A549 (cell line): Measurements from ENCODE around the gene AOAH. TPM values are rescaled to one million over a fixed set of nuclear protein-coding genes. Genes with fewer than 3 reads are reported as not detected.

Experiments used
- ATAC-seq, 2 experiments: fragments of 200-7000 bp in 1 of 2; fragments of >200 bp in 1 of 2; cut with Nextera tagmentation in 1 of 2; cut with Tn5 transposase in 1 of 2; 3 replicates each; pipeline versions ENCODE4 v1.8.0 to v1.9.1; 2018 to 2020; ENCODE audit warnings: mild to moderate bottlenecking in 1 of 2, moderate library complexity in 1 of 2
- CTCF ChIA-PET: fragments of 300-600 bp; sonication (Branson Sonifier 250); formaldehyde crosslinking; extraction: SDS; loops from one replicate; lab custom pipeline; 2021; ENCODE audit warnings: antibody characterized with exemption, inconsistent platforms; lab: Yijun Ruan, JAX
- POLR2A ChIA-PET: fragments of 350-600 bp; formaldehyde crosslinking; extraction: SDS; loops from one replicate; lab custom pipeline; 2021; ENCODE audit warnings: antibody characterized with exemption, inconsistent platforms; lab: Yijun Ruan, JAX
- DNase-seq, 2 experiments: peaks; one replicate each; pipeline versions ENCODE4 v3.0.0 to v3.0.0-alpha.2; 2011 to 2016; ENCODE audit warnings: low read depth in 1 of 2, low spot score in 1 of 2
- FAIRE-seq: peaks from 2 replicates; lab custom pipeline; 2011; peaks lifted over from hg19 to GRCh38; lab: Jason Lieb, UNC
- H3K27ac ChIP-seq, 2 experiments: fragments of >200 bp; sonication (Bioruptor Twin); formaldehyde crosslinking; 3 replicates each; pipeline ENCODE4 v1.5.1; 2016 to 2017
- H3K4me1 ChIP-seq: fragments of >200 bp; sonication (Bioruptor Twin); formaldehyde crosslinking; 3 replicates; pipeline ENCODE4 v1.6.1; 2016
- H3K4me2 ChIP-seq: fragments of >200 bp; sonication (Bioruptor Twin); formaldehyde crosslinking; 3 replicates; pipeline ENCODE4 v1.6.1; 2016
- H3K4me3 ChIP-seq: fragments of >200 bp; sonication (Bioruptor Twin); formaldehyde crosslinking; 3 replicates; pipeline ENCODE4 v1.5.1; 2016
- H3K9me3 ChIP-seq: fragments of >200 bp; sonication (Bioruptor Twin); formaldehyde crosslinking; 3 replicates; pipeline ENCODE4 v1.6.1; 2016
- CBX2 ChIP-seq: fragments of 200-600 bp; sonication (generic); IDR thresholded peaks from 2 replicates; pipeline ENCODE4 v1.6.1; 2016; ENCODE audit warnings: low read depth, mild to moderate bottlenecking, borderline replicate concordance
- EHMT2 ChIP-seq: fragments of 200-600 bp; sonication (generic); IDR thresholded peaks from 2 replicates; pipeline ENCODE4 v1.6.1; 2016; ENCODE audit warnings: antibody characterized with exemption, low read depth, mild to moderate bottlenecking, moderate library complexity
- ELK1 ChIP-seq: fragments of 150-350 bp; IDR thresholded peaks from 2 replicates; pipeline ENCODE4 v1.6.1; 2014; ENCODE audit warnings: low read depth, mild to moderate bottlenecking, low read length
- EP300 ChIP-seq, 2 experiments: fragments of >200 bp; sonication (Bioruptor Twin); formaldehyde crosslinking; IDR thresholded peaks; 2 replicates in 1 of 2; 3 replicates in 1 of 2; pipeline ENCODE4 v1.6.1; 2016 to 2017
- ESRRA ChIP-seq: fragments of 150-350 bp; IDR thresholded peaks from 2 replicates; pipeline ENCODE4 v1.6.1; 2014; ENCODE audit warnings: mild to moderate bottlenecking, low read length, borderline replicate concordance
- HMGXB4 ChIP-seq: fragments of 250-450 bp; sonication (Bioruptor Pico); IDR thresholded peaks from 2 replicates; pipeline ENCODE4 v1.5.0; 2021; ENCODE audit warnings: mild to moderate bottlenecking, moderate library complexity, borderline replicate concordance
- HOXA7 ChIP-seq: fragments of 250-450 bp; sonication (Bioruptor Pico); IDR thresholded peaks from 2 replicates; pipeline ENCODE4 v1.5.0; 2020; ENCODE audit warnings: mild to moderate bottlenecking, moderate library complexity
- HOXB13 ChIP-seq: fragments of 250-450 bp; sonication (Bioruptor Pico); IDR thresholded peaks from 2 replicates; pipeline ENCODE4 v1.5.0; 2020; ENCODE audit warnings: low read depth, mild to moderate bottlenecking, moderate library complexity
- HOXB5 ChIP-seq: fragments of 250-450 bp; sonication (Bioruptor Pico); IDR thresholded peaks from 2 replicates; pipeline ENCODE4 v1.5.0; 2020; ENCODE audit warnings: mild to moderate bottlenecking, moderate library complexity
- JUN ChIP-seq, 2 experiments: fragments of >200 bp; sonication (Bioruptor Twin); formaldehyde crosslinking; IDR thresholded peaks; 2 replicates in 1 of 2; 3 replicates in 1 of 2; pipeline ENCODE4 v1.6.1; 2016 to 2017
- JUNB ChIP-seq: fragments of >200 bp; sonication (Bioruptor Twin); formaldehyde crosslinking; IDR thresholded peaks from 2 replicates; pipeline ENCODE4 v1.6.1; 2016
- KDM1A ChIP-seq: fragments of 200-600 bp; sonication (generic); IDR thresholded peaks from 2 replicates; pipeline ENCODE4 v1.6.1; 2016; ENCODE audit warnings: low read depth, mild to moderate bottlenecking
- MYC ChIP-seq: IDR thresholded peaks from 2 replicates; pipeline ENCODE4 v1.6.1; 2012; ENCODE audit warnings: mild to moderate bottlenecking, inconsistent platforms, low read length, improper control_type of control experiment, borderline replicate concordance
- NPAS2 ChIP-seq: fragments of 250-450 bp; sonication (Bioruptor Pico); IDR thresholded peaks from 2 replicates; pipeline ENCODE4 v1.8.0; 2022; ENCODE audit warnings: mild to moderate bottlenecking, moderate library complexity, borderline replicate concordance
- PHF8 ChIP-seq: fragments of 200-600 bp; sonication (generic); IDR thresholded peaks from 2 replicates; pipeline ENCODE4 v1.6.1; 2016; ENCODE audit warnings: low read depth, mild to moderate bottlenecking, antibody characterized with exemption, moderate library complexity, borderline replicate concordance
- POLR2AphosphoS2 ChIP-seq: conservative IDR thresholded peaks from 2 replicates; pipeline ENCODE4 v1.6.1; 2012; ENCODE audit warnings: low read length, improper control_type of control experiment, inconsistent platforms
- SMC3 ChIP-seq: fragments of >200 bp; sonication (Bioruptor Twin); formaldehyde crosslinking; IDR thresholded peaks from 3 replicates; pipeline ENCODE4 v1.6.1; 2018; ENCODE audit warnings: inconsistent platforms
- SREBF2 ChIP-seq: fragments of 450-650 bp; IDR thresholded peaks from 2 replicates; pipeline ENCODE4 v1.6.1; 2014; ENCODE audit warnings: mild to moderate bottlenecking, moderate library complexity
- TFCP2L1 ChIP-seq: fragments of 250-450 bp; sonication (Bioruptor Pico); IDR thresholded peaks from 2 replicates; pipeline ENCODE4 v1.5.0; 2021; ENCODE audit warnings: mild to moderate bottlenecking
- ZFP36 ChIP-seq: fragments of 450-650 bp; IDR thresholded peaks from 2 replicates; pipeline ENCODE4 v1.6.1; 2014; ENCODE audit warnings: borderline replicate concordance; ENCODE audit not compliant: partially characterized antibody
- WGBS: methylation state at CpG from one replicate; pipeline ENCODE4 v1.1.6; 2017; ENCODE audit errors: missing lambda C conversion rate; 5-methylcytosine and 5-hydroxymethylcytosine counted together
- polyA plus RNA-seq, 4 experiments: library from polyadenylated mRNA; depleted of rRNA in 3 of 4; stranded (reverse); fragments of >200 nt; fragmentation: RNase III in 1 of 4; extraction: RNeasy Plus Mini Kit Qiagen cat#74134 plus additional on column Dnase treatment in 1 of 4; gene quantifications; 2 replicates in 3 of 4; 3 replicates in 1 of 4; pipeline ENCODE4 v1.2.3, GENCODE V29; 2011 to 2017
- TF ChIP-seq, protein P1 (sequence below): fragments of 200-600 bp; sonication (generic); IDR thresholded peaks from 2 replicates; pipeline ENCODE4 v1.6.1; 2016; ENCODE audit warnings: antibody characterized with exemption, mild to moderate bottlenecking, moderate library complexity
- TF ChIP-seq, protein P2 (sequence below): IDR thresholded peaks from 2 replicates; pipeline ENCODE4 v1.6.1; 2012; ENCODE audit warnings: low read depth, borderline replicate concordance
- TF ChIP-seq, protein P3 (sequence below): IDR thresholded peaks from 2 replicates; pipeline ENCODE4 v1.6.1; 2012
- TF ChIP-seq, protein P4 (sequence below): fragments of 450-650 bp; IDR thresholded peaks from 2 replicates; pipeline ENCODE4 v1.6.1; 2014; ENCODE audit warnings: antibody characterized with exemption

The AOAH gene
- polyA plus RNA-seq, 2 of the 4 experiments (the other 2 are of a cell fraction) = 0.09 TPM; not detected in 1

- TF ChIP-seq CBX2 (no peak), TFCP2L1 (CRISPR knock-in tag) (no peak), HOXA7 (no peak), JUN (IDR thresholded peaks at IDR 0.05) (no peak), EP300 (IDR thresholded peaks at IDR 0.05) (no peak)
- ATAC-seq (no peak), FAIRE-seq (no peak), DNase-seq (no peak)
- POLR2A ChIA-PET = no interaction called here
- H3K4me2 ChIP-seq = no peak overlapping the region
- no peaks in the 10 kb centered on the region for H3K9me3 ChIP-seq
- H3K27ac ChIP-seq = peak overlapping the region in 1 of 2 experiments; percentile 66; a peak in 2 of 6 replicates
- H3K4me3 ChIP-seq = no peak overlapping the region
- CTCF ChIA-PET = interaction anchor here (1.4 kb wide), 1 partner anchor 275 kb away, joined by 3 read pairs; no protein-coding TSS in a partner anchor
- WGBS = 68% methylated on average over 2 of the region's 2 CpGs
- H3K4me1 ChIP-seq = 0 out of 3 replicates have a peak, but pooled peaks cover 8% of the 10 kb centered on the region
Measured at GRCh38 chr7:36762394-36762793, 38.1 kb upstream of the AOAH start.

GRCh38 chr7:36761835-36762234 is 37.5 kb upstream of the AOAH start:
- H3K9me3 ChIP-seq = no peaks in the 10 kb centered on the region
- no peak overlapping the region for H3K4me2 ChIP-seq
- H3K4me1 ChIP-seq = 0 out of 3 replicates have a peak, but pooled peaks cover 8% of the 10 kb centered on the region
- H3K4me3 ChIP-seq = no peak overlapping the region
- FAIRE-seq (no peak), ATAC-seq (no peak), DNase-seq (no peak)
- ChIA-PET CTCF (no interaction called here), POLR2A (no interaction called here)
- 72% methylated on average over 2 of the region's 2 CpGs for WGBS
- H3K27ac ChIP-seq = 0 out of 6 replicates have a peak overlapping the region, but pooled peaks of 1 of the 2 experiments have one; percentile 25
- TF ChIP-seq TFCP2L1 (CRISPR knock-in tag) (no peak), HOXB5 (CRISPR knock-in tag) (no peak), SREBF2 (no peak), SMC3 (no peak), EHMT2 (no peak), NPAS2 (CRISPR knock-in tag) (no peak), ESRRA (no peak)
- TF ChIP-seq, protein P1, sequence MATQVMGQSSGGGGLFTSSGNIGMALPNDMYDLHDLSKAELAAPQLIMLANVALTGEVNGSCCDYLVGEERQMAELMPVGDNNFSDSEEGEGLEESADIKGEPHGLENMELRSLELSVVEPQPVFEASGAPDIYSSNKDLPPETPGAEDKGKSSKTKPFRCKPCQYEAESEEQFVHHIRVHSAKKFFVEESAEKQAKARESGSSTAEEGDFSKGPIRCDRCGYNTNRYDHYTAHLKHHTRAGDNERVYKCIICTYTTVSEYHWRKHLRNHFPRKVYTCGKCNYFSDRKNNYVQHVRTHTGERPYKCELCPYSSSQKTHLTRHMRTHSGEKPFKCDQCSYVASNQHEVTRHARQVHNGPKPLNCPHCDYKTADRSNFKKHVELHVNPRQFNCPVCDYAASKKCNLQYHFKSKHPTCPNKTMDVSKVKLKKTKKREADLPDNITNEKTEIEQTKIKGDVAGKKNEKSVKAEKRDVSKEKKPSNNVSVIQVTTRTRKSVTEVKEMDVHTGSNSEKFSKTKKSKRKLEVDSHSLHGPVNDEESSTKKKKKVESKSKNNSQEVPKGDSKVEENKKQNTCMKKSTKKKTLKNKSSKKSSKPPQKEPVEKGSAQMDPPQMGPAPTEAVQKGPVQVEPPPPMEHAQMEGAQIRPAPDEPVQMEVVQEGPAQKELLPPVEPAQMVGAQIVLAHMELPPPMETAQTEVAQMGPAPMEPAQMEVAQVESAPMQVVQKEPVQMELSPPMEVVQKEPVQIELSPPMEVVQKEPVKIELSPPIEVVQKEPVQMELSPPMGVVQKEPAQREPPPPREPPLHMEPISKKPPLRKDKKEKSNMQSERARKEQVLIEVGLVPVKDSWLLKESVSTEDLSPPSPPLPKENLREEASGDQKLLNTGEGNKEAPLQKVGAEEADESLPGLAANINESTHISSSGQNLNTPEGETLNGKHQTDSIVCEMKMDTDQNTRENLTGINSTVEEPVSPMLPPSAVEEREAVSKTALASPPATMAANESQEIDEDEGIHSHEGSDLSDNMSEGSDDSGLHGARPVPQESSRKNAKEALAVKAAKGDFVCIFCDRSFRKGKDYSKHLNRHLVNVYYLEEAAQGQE = no peak
- TF ChIP-seq, protein P2, sequence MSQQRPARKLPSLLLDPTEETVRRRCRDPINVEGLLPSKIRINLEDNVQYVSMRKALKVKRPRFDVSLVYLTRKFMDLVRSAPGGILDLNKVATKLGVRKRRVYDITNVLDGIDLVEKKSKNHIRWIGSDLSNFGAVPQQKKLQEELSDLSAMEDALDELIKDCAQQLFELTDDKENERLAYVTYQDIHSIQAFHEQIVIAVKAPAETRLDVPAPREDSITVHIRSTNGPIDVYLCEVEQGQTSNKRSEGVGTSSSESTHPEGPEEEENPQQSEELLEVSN = no peak
- TF ChIP-seq, protein P3, sequence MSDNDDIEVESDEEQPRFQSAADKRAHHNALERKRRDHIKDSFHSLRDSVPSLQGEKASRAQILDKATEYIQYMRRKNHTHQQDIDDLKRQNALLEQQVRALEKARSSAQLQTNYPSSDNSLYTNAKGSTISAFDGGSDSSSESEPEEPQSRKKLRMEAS = no peak

DNA sequence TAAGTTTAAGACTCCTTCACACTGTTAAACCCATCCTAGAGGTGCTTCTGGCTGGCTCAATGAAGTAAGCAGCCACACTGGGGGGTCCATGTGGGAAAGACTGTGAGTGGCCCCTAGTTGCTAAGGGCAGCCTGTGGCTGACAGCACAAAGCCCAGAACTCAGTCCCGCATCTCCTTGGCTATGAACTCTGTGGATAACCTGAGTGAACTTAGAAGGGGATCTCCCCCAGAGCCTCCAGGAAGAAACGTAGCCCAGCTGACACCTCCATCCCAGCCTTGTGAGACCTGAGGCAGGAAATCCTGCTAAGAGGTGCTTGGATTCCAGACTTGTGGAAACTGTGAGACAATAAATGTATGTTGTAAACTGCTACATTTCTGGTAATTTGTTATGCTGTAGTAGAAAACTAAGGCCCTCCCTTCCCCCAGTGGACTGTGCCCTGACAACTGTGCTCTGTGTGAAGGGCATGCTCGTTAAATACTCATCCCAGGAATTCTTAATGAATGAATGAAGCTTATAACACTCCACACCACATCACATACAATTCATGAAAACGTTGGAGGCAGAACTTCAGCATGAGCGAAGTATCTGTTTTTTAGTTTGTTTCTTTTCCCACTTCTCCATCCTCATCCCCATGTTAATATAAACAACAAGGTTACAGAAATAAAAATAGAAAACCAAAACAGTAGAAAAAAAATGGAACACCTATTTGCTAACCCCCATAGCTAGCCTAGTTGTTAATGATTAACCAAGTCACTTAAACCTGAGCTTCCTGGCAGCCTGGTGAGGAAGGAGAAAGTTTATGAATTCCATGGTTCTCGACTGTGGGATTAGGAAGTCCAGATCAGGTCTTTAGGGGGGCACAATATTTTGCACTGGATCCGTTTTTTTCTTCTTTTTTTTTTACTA is 36.8 kb upstream of the AOAH start:
- TF ChIP-seq POLR2AphosphoS2 (no peak), HMGXB4 (CRISPR knock-in tag) (no peak), KDM1A (no peak), ELK1 (no peak), MYC (no peak), PHF8 (no peak), ZFP36 (no peak), HOXB13 (no peak), JUNB (no peak)
- TF ChIP-seq, protein P4, sequence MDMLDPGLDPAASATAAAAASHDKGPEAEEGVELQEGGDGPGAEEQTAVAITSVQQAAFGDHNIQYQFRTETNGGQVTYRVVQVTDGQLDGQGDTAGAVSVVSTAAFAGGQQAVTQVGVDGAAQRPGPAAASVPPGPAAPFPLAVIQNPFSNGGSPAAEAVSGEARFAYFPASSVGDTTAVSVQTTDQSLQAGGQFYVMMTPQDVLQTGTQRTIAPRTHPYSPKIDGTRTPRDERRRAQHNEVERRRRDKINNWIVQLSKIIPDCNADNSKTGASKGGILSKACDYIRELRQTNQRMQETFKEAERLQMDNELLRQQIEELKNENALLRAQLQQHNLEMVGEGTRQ = no peak
- FAIRE-seq = no peak
- H3K4me2 ChIP-seq = no peak overlapping the region
- no peak for DNase-seq
- ChIA-PET CTCF (interaction anchor here (1.1 kb wide), 1 partner anchor 143 kb away, joined by 4 read pairs; no protein-coding TSS in a partner anchor), POLR2A (no interaction called here)
- WGBS = 42% methylated on average over 7 of the region's 7 CpGs
- no peak overlapping the region for H3K4me3 ChIP-seq
- H3K27ac ChIP-seq = no peak overlapping the region
- H3K4me1 ChIP-seq = 0 out of 3 replicates have a peak, but pooled peaks cover 8% of the 10 kb centered on the region
- no peak for ATAC-seq
- no peaks in the 10 kb centered on the region for H3K9me3 ChIP-seq
